Breast epithelium (tissue), 4 donors: ENCODE measurements around the gene LAMA3. TPM values are rescaled to one million over a fixed set of nuclear protein-coding genes. Genes with fewer than 3 reads are reported as not detected.

Experiments
- DNase-seq, 2 donors: peaks; one replicate each; pipeline ENCODE4 v3.0.0-alpha.2; 2019; ENCODE audit warnings: low spot score in 2 of 2
- H3K27ac ChIP-seq, 2 donors: fragments of 200-600 bp; sonication (generic) in 1 of 2; one replicate each; pipeline ENCODE4 v1.5.1; 2016 to 2019; ENCODE audit warnings: mild to moderate bottlenecking in 1 of 2
- H3K27me3 ChIP-seq, 2 donors: fragments of 200-600 bp; sonication (generic) in 1 of 2; one replicate each; pipeline versions ENCODE4 v1.5.1 to v1.6.0; 2017 to 2019; ENCODE audit warnings: control low read depth in 1 of 2, mild to moderate bottlenecking in 1 of 2
- H3K36me3 ChIP-seq: fragments of 200-600 bp; one replicate; pipeline ENCODE4 v1.5.1; 2019
- H3K4me1 ChIP-seq, 2 donors: fragments of 200-600 bp; sonication (generic); one replicate each; pipeline ENCODE4 v1.5.1; 2016 to 2019; ENCODE audit warnings: control low read depth in 1 of 2
- H3K4me3 ChIP-seq, 3 donors: fragments of 200-600 bp; sonication (generic); 1 replicate in 2 of 3; 2 replicates in 1 of 3; pipeline ENCODE4 v1.5.1; 2016 to 2019; ENCODE audit warnings: mild to moderate bottlenecking in 3 of 3, moderate library complexity in 2 of 3
- H3K9me3 ChIP-seq, 2 donors: fragments of 200-600 bp; sonication (generic) in 1 of 2; one replicate each; pipeline ENCODE4 v1.5.1; 2016 to 2019; ENCODE audit warnings: control low read depth in 1 of 2
- CTCF ChIP-seq, 3 donors: fragments of 450-650 bp; IDR thresholded peaks; one replicate each; pipeline ENCODE4 v1.5.1; 2016 to 2017; ENCODE audit warnings: antibody characterized with exemption in 3 of 3, mild to moderate bottlenecking in 3 of 3, moderate library complexity in 3 of 3
- POLR2A ChIP-seq: fragments of 450-650 bp; IDR thresholded peaks from one replicate; pipeline ENCODE4 v1.6.1; 2016; ENCODE audit warnings: antibody characterized with exemption, mild to moderate bottlenecking, moderate library complexity
- POLR2AphosphoS5 ChIP-seq, 3 donors: sonication (generic); formaldehyde crosslinking; IDR thresholded peaks; one replicate each; pipeline ENCODE4 v1.6.1; 2017; ENCODE audit warnings: antibody characterized with exemption in 3 of 3
- intact Hi-C: fragments of 100-400 bp; cut with DNase I; formaldehyde crosslinking; loops from one replicate; pipeline ENCODE4 v1.15.1; 2023; ENCODE audit warnings: low total_unique reads
- total RNA-seq, 3 donors: library from RNA; depleted of rRNA; stranded (reverse); fragments of >200 nt; gene quantifications; one replicate each; pipeline ENCODE4 v1.1.0, GENCODE V29; 2016

The LAMA3 gene
- total RNA-seq, 3 donors from 2014 or later, result 43.4 to 173 (median 127) TPM

GRCh38 chr18:23932385-23933067, 243.3 kb downstream of the LAMA3 start:
- no peak for TF ChIP-seq CTCF (IDR thresholded peaks at IDR 0.05)
- no peak for TF ChIP-seq POLR2A
- no peak for TF ChIP-seq POLR2AphosphoS5 (IDR thresholded peaks at IDR 0.05)
- H3K36me3 ChIP-seq, result no peaks in the 10 kb centered on the region

GRCh38 chr18:23933407-23933806, 244.2 kb downstream of the LAMA3 start:
- no peak overlapping the region for H3K4me3 ChIP-seq
- DNase-seq, result no peak
- H3K36me3 ChIP-seq, result no peaks in the 10 kb centered on the region
- H3K4me1 ChIP-seq, result peaks cover 0 to 6% of the 10 kb centered on the region in 2 donors
- H3K27me3 ChIP-seq, result no peaks in the 10 kb centered on the region
- H3K9me3 ChIP-seq, result no peaks in the 10 kb centered on the region
- TF ChIP-seq POLR2A (no peak), CTCF (IDR thresholded peaks at IDR 0.05) (no peak)
- H3K27ac ChIP-seq, result no peak overlapping the region
- intact Hi-C loops, result no loop called here

More at GRCh38 chr18:23932385-23933067, 243.3 kb downstream of the LAMA3 start:
- H3K4me1 ChIP-seq, result peaks cover 0 to 6% of the 10 kb centered on the region in 2 donors
- intact Hi-C loops, result no loop called here
- no peak for DNase-seq
- no peaks in the 10 kb centered on the region for H3K9me3 ChIP-seq
- no peaks in the 10 kb centered on the region for H3K27me3 ChIP-seq
- no peak overlapping the region for H3K4me3 ChIP-seq
- H3K27ac ChIP-seq, result no peak overlapping the region

GRCh38 chr18:23934252-23934651, 245.0 kb downstream of the LAMA3 start:
- TF ChIP-seq CTCF (IDR thresholded peaks at IDR 0.05) (no peak), POLR2AphosphoS5 (IDR thresholded peaks at IDR 0.05) (no peak), POLR2A (no peak)
- Histone ChIP-seq H3K36me3 (no peaks in the 10 kb centered on the region), H3K27ac (no peak overlapping the region), H3K27me3 (no peaks in the 10 kb centered on the region), H3K9me3 (no peaks in the 10 kb centered on the region), H3K4me1 (peaks cover 0 to 6% of the 10 kb centered on the region in 2 donors), H3K4me3 (no peak overlapping the region)
- DNase-seq, result no peak
- intact Hi-C loops, result no loop called here

- TF ChIP-seq POLR2AphosphoS5 (IDR thresholded peaks at IDR 0.05) (no peak), CTCF (IDR thresholded peaks at IDR 0.05) (no peak), POLR2A (no peak)
- no peak for DNase-seq
- Histone ChIP-seq H3K27ac (no peak overlapping the region), H3K4me3 (no peak overlapping the region), H3K9me3 (no peaks in the 10 kb centered on the region), H3K27me3 (no peaks in the 10 kb centered on the region), H3K36me3 (no peaks in the 10 kb centered on the region), H3K4me1 (peaks cover 0 to 6% of the 10 kb centered on the region in 2 donors)
- intact Hi-C loops, result no loop called here
Observed at GRCh38 chr18:23934863-23935262, 245.6 kb downstream of the LAMA3 start.

- DNase-seq, result no peak
- Histone ChIP-seq H3K4me1 (peaks cover 0 to 6% of the 10 kb centered on the region in 2 donors), H3K4me3 (no peak overlapping the region), H3K27me3 (no peaks in the 10 kb centered on the region), H3K9me3 (no peaks in the 10 kb centered on the region), H3K27ac (no peak overlapping the region), H3K36me3 (no peaks in the 10 kb centered on the region)
- intact Hi-C loops, result no loop called here
- TF ChIP-seq POLR2AphosphoS5 (IDR thresholded peaks at IDR 0.05), result no peak
- TF ChIP-seq CTCF (IDR thresholded peaks at IDR 0.05), result no peak
- TF ChIP-seq POLR2A, result no peak
Observed at GRCh38 chr18:23935804-23936203, 246.6 kb downstream of the LAMA3 start.
